Activated naive CD4-positive, alpha-beta T cell treated with anti-CD3 and anti-CD28 coated beads, Interleukin-2, amount 10 ng/mL, durations not matched to agents 7 days and 5 days (primary cell): ENCODE data around the gene YIF1A.
A peak's percentile ranks its signal among the peaks of the same experiment; 100 is the strongest.

Source experiments
- CTCF ChIA-PET: fragments of 350-600 bp; sonication (Branson Sonifier 250); formaldehyde crosslinking; loops from one replicate; lab custom pipeline; 2021; ENCODE audit warnings: antibody characterized with exemption; lab: Charles Lee
- DNase-seq: peaks from one replicate; pipeline ENCODE4 v3.0.0-alpha.2; 2020
- H3K27ac Mint-ChIP-seq: one replicate; pipeline ENCODE4 v1.8.0; 2021; ENCODE audit warnings: mild to moderate bottlenecking, moderate library complexity, mixed read lengths
- H3K27me3 Mint-ChIP-seq: one replicate; pipeline ENCODE4 v1.8.0; 2021; ENCODE audit warnings: mild to moderate bottlenecking, mixed read lengths
- H3K36me3 Mint-ChIP-seq: one replicate; pipeline ENCODE4 v1.8.0; 2021; ENCODE audit warnings: mixed read lengths
- H3K4me1 Mint-ChIP-seq: one replicate; pipeline ENCODE4 v1.8.0; 2021; ENCODE audit warnings: mixed read lengths
- H3K4me3 Mint-ChIP-seq: one replicate; pipeline ENCODE4 v1.8.0; 2021; ENCODE audit warnings: mild to moderate bottlenecking, moderate library complexity, mixed read lengths
- H3K9me3 Mint-ChIP-seq: one replicate; pipeline ENCODE4 v1.8.0; 2021; ENCODE audit warnings: mixed read lengths

YIF1A gene, protein sequence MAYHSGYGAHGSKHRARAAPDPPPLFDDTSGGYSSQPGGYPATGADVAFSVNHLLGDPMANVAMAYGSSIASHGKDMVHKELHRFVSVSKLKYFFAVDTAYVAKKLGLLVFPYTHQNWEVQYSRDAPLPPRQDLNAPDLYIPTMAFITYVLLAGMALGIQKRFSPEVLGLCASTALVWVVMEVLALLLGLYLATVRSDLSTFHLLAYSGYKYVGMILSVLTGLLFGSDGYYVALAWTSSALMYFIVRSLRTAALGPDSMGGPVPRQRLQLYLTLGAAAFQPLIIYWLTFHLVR

GRCh38 chr11:66288671-66289547, at the start of gene YIF1A:
Gene YIF1A, minus strand, starts transcription at chr11:66289143. Its CDS starts 158 bp downstream, at chr11:66288985.
- Mint-ChIP-seq H3K36me3 (peaks cover 2% of the 10 kb centered on the region), H3K27ac (peak within 1 kb of the TSS; percentile 95), H3K27me3 (peaks cover 46% of the 10 kb centered on the region), H3K4me3 (peak within 1 kb of the TSS; percentile 74), H3K4me1 (peaks cover 48% of the 10 kb centered on the region), H3K9me3 (no peaks in the 10 kb centered on the region)
- peak; percentile 99 for DNase-seq
- CTCF ChIA-PET = interaction anchor here (0.8 to 2.2 kb wide), 8 partner anchors 23 to 141 kb away, joined by 3 to 7 read pairs (median 4); no protein-coding TSS in a partner anchor

DNA sequence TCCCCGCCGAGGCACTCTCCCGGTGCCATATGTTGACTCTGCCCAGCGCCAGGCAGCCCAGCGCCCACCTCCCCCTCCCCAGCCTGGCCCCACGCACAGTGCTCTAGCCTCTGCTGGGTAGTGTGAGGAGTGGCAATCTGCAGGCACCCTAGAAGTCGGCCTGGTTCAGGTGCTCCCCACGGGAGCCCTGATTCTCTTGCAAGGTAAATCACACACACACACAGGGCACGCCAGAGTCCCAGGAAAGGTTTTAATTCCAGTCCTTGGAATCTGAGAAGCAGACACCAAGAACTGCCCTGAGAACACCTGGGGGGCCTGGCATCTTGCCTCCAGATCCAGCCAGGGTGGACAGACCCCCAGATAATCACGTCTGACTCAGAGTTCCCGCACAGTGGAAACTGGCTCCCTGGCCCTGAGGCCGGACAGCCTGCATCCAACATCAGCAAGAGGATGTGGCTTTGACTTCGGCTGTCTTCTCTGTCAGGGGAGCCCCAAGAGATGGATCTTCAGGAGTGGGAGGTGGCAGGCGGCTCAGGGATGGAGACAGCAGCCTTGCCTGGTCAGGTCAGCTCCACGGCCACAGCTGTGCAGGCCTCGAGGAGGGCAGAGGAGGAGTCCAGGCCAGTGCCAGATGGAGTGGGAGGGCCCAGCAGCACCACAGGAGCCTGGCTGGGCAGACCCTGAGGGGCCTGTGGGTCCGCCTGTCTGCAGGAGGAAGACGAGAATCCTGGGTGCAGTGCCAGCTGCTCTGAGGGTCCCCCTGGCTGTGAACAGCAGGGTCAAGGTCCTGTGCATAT, 48.4 kb upstream of the YIF1A start:
- H3K9me3 Mint-ChIP-seq = no peaks in the 10 kb centered on the region
- peaks cover 23% of the 10 kb centered on the region for H3K4me1 Mint-ChIP-seq
- H3K27ac Mint-ChIP-seq = no peak overlapping the region
- peaks cover 14% of the 10 kb centered on the region for H3K27me3 Mint-ChIP-seq
- DNase-seq = no peak
- H3K36me3 Mint-ChIP-seq = peaks cover 28% of the 10 kb centered on the region
- CTCF ChIA-PET = interaction anchor here (0.8 to 3.5 kb wide), 4 partner anchors 8 to 51 kb away, joined by 3 to 27 read pairs (median 10); no protein-coding TSS in a partner anchor
- H3K4me3 Mint-ChIP-seq = no peak overlapping the region

DNA sequence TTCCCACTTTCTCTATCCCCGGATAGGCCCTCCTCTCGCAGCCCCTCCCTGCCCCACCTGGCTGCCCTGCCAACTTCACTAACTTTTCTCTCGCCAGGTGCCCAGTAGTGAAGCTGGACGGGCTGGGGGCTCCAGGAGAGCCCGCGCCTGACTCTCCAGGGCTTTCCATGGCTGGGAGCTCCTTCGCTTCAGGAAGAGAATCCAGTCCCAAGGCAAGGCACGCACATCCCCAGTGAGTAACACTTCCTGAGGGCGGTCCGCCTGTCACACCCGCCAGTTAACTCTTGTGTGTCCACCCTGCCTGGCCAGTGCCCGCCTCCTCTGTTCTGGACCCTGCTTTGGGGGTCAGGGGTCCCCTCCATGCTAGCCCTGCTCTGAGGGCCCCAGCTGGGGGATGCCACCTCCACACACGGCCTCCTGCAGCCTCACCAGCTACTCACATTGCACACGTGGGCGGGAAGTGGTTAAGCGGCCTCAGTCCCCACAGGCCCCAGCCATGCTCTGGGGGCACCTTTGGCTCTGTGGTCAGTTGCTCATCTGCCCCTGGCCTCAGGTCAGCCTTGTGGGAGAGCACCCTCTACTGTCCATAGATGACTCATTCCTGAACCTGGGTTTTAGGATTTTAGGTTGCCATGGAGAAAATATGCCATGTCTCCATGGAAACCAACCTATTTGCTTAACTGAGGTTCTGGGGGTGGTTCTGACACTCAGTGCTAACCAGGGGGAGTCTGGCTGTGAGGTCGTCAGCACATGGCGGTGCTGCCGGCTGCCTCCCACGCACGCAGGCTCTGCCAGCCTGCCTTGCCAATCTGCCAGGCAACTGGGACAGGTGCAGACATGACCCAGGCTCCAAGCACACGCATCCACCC, 47.5 kb upstream of the YIF1A start, which contains the start of gene RIN1:
Gene RIN1, minus strand, starts transcription at position 201 of the 869 bp plus-strand sequence. Its CDS starts 32 bp downstream, at position 169.
- H3K27me3 Mint-ChIP-seq = peaks cover 14% of the 10 kb centered on the region
- H3K36me3 Mint-ChIP-seq = peaks cover 24% of the 10 kb centered on the region
- H3K4me3 Mint-ChIP-seq = peak within 1 kb of the TSS; percentile 77
- peak; percentile 64 for DNase-seq
- peak within 1 kb of the TSS; percentile 42 for H3K27ac Mint-ChIP-seq
- peaks cover 23% of the 10 kb centered on the region for H3K4me1 Mint-ChIP-seq
- H3K9me3 Mint-ChIP-seq = no peaks in the 10 kb centered on the region
- CTCF ChIA-PET = interaction anchor here (1.2 to 2.8 kb wide), 2 partner anchors 24 to 27 kb away, joined by 3 to 27 read pairs; no protein-coding TSS in a partner anchor

- peak overlapping the region; percentile 77 for H3K4me3 Mint-ChIP-seq
- peak; percentile 32 for DNase-seq
- H3K9me3 Mint-ChIP-seq = no peaks in the 10 kb centered on the region
- peaks cover 19% of the 10 kb centered on the region for H3K36me3 Mint-ChIP-seq
- CTCF ChIA-PET = interaction anchor here (1.0 to 2.8 kb wide), 4 partner anchors 23 to 54 kb away, joined by 3 to 27 read pairs (median 3); no protein-coding TSS in a partner anchor
- H3K27me3 Mint-ChIP-seq = peaks cover 14% of the 10 kb centered on the region
- peaks cover 23% of the 10 kb centered on the region for H3K4me1 Mint-ChIP-seq
- no peak overlapping the region for H3K27ac Mint-ChIP-seq
Observed at GRCh38 chr11:66335531-66336233, 46.7 kb upstream of the YIF1A start.

GRCh38 chr11:66334605-66335442, 45.9 kb upstream of the YIF1A start:
- peak; percentile 19 for DNase-seq
- Mint-ChIP-seq H3K27me3 (peaks cover 14% of the 10 kb centered on the region), H3K36me3 (peaks cover 17% of the 10 kb centered on the region), H3K4me1 (peaks cover 23% of the 10 kb centered on the region), H3K4me3 (peak overlapping the region; percentile 57), H3K9me3 (no peaks in the 10 kb centered on the region), H3K27ac (no peak overlapping the region)
- CTCF ChIA-PET = interaction anchor here (1.0 to 2.8 kb wide), 4 partner anchors 9 to 54 kb away, joined by 3 to 27 read pairs (median 3); no protein-coding TSS in a partner anchor

DNA sequence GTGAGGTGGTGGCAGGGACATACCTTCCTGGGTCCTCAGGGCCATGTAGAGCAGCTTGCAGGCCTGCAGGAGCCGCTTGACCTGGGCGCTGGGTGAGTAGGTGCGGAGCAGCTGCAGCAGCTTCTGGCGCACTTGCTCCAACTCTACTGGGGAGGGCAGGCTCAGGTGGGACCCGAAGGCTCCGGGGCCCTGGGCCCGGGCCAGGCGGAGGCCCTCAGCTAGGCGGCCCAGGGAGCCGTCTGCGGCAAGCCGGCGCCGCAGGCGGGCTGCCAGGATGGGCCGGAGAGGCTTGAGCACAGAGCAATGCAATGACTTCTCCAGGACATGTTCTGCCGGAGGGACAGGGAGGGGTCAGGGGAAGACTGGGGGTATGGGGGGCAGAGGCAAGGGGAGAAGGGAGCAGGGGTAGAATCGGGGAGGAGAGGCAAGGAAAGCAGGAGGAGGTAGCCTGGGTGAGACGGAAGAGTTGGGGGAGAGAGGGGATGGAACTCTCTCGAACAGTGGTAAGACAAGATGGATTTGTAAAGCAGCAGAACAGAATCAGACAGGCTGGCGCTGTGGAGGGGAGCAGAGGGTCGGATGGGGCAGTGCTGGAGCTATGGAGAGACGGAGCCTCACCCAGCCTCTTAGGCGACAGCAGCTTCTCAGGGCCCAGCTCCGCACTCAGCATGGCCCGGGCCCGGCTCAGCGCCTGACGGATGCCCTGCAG, 45.1 kb upstream of the YIF1A start:
- peaks cover 25% of the 10 kb centered on the region for H3K4me1 Mint-ChIP-seq
- H3K4me3 Mint-ChIP-seq = no peak overlapping the region
- CTCF ChIA-PET = interaction anchor here (1.0 to 4.4 kb wide), 3 partner anchors 10 to 22 kb away, joined by 3 to 41 read pairs (median 27); no protein-coding TSS in a partner anchor
- no peaks in the 10 kb centered on the region for H3K9me3 Mint-ChIP-seq
- H3K27me3 Mint-ChIP-seq = peaks cover 14% of the 10 kb centered on the region
- peaks cover 15% of the 10 kb centered on the region for H3K36me3 Mint-ChIP-seq
- no peak for DNase-seq
- H3K27ac Mint-ChIP-seq = no peak overlapping the region

GRCh38 chr11:66333220-66333877, 44.4 kb upstream of the YIF1A start:
- CTCF ChIA-PET = interaction anchor here (4.4 kb wide), 1 partner anchor 22 kb away, joined by 41 read pairs; no protein-coding TSS in a partner anchor
- peaks cover 10% of the 10 kb centered on the region for H3K36me3 Mint-ChIP-seq
- peaks cover 30% of the 10 kb centered on the region for H3K4me1 Mint-ChIP-seq
- no peak for DNase-seq
- H3K27me3 Mint-ChIP-seq = peaks cover 14% of the 10 kb centered on the region
- H3K4me3 Mint-ChIP-seq = no peak overlapping the region
- H3K9me3 Mint-ChIP-seq = no peaks in the 10 kb centered on the region
- no peak overlapping the region for H3K27ac Mint-ChIP-seq

GRCh38 chr11:66332371-66333219, 43.7 kb upstream of the YIF1A start:
- H3K36me3 Mint-ChIP-seq = peaks cover 8% of the 10 kb centered on the region
- CTCF ChIA-PET = interaction anchor here (1.0 to 4.4 kb wide), 2 partner anchors 21 to 56 kb away, joined by 3 to 41 read pairs; no protein-coding TSS in a partner anchor

GRCh38 chr11:66331542-66332370, 42.8 kb upstream of the YIF1A start:
- Mint-ChIP-seq H3K9me3 (no peaks in the 10 kb centered on the region), H3K27ac (no peak overlapping the region)

More at GRCh38 chr11:66332371-66333219, 43.7 kb upstream of the YIF1A start:
- Mint-ChIP-seq H3K27ac (no peak overlapping the region), H3K9me3 (no peaks in the 10 kb centered on the region), H3K27me3 (peaks cover 14% of the 10 kb centered on the region), H3K4me1 (peaks cover 38% of the 10 kb centered on the region), H3K4me3 (no peak overlapping the region)
- no peak for DNase-seq

More at GRCh38 chr11:66331542-66332370, 42.8 kb upstream of the YIF1A start:
- no peak for DNase-seq
- H3K36me3 Mint-ChIP-seq = peaks cover 2% of the 10 kb centered on the region
- H3K27me3 Mint-ChIP-seq = peaks cover 14% of the 10 kb centered on the region
- no peak overlapping the region for H3K4me3 Mint-ChIP-seq
- peaks cover 37% of the 10 kb centered on the region for H3K4me1 Mint-ChIP-seq
- CTCF ChIA-PET = interaction anchor here (1.0 to 4.4 kb wide), 2 partner anchors 20 to 57 kb away, joined by 3 to 41 read pairs; no protein-coding TSS in a partner anchor
